Activated CD8-positive, alpha-beta memory T cell treated with anti-CD3 and anti-CD28 coated beads, Interleukin-2, amount 50 U/mL, for 4 hours (primary cell): ENCODE results near the gene ADH1B.
"Not testable (repeated sequence)": the region's sequence is repeated elsewhere in the genome, so short reads cannot be mapped to it uniquely, and the experiment has no call there.

ENCODE experiments used
- DNase-seq: peaks from one replicate; pipeline ENCODE4 v3.0.0-alpha.2; 2020

Gene ADH1B

DNA sequence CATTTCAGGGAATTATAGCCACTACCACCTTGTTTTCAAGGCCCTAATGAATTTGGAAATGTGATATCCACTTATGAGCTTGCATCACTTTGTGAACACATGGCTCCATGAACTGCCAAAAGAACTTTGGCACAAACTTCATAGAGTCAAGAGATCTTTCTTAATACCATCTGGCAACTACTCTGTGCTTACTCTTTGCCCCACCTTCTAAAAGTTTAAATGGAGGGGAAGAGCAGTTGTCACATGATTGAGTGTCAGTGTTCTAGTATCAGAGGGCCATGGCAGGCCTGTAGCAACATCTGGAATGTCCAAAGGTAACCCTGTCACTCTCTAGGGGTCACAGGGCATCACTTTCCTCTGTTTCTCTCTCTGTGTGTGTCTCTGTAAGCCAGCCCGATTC is 2.6 kb upstream of the ADH1B start:
- no peak for DNase-seq

- not testable (repeated sequence) for DNase-seq
Observed at GRCh38 chr4:99317811-99318210, 3.4 kb downstream of the ADH1B start.

DNA sequence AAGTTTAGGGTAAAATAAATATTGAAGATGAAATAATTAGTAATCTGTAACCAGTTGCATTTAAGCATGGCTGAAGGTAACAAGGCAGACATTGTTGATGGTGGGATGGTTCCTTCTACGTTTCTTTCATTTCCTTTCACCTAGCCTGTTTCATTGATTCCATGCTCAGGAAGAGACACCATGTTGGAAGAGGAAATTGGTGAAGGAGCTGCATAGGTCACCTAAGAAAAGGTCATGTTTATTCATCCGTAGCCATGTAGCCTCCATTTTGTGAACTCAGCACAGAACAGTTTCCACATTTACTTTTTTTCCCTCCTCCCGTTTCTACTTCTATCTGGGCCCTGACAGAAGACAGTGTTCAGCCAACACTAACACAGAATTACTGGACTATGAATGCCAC is 3.8 kb downstream of the ADH1B start:
- no peak for DNase-seq

GRCh38 chr4:99315839-99316238 is 5.4 kb downstream of the ADH1B start:
- no peak for DNase-seq

GRCh38 chr4:99314211-99314610 is 7.0 kb downstream of the ADH1B start:
- no peak for DNase-seq

GRCh38 chr4:99310389-99310788 is 10.8 kb downstream of the ADH1B start:
- DNase-seq: no peak

DNA sequence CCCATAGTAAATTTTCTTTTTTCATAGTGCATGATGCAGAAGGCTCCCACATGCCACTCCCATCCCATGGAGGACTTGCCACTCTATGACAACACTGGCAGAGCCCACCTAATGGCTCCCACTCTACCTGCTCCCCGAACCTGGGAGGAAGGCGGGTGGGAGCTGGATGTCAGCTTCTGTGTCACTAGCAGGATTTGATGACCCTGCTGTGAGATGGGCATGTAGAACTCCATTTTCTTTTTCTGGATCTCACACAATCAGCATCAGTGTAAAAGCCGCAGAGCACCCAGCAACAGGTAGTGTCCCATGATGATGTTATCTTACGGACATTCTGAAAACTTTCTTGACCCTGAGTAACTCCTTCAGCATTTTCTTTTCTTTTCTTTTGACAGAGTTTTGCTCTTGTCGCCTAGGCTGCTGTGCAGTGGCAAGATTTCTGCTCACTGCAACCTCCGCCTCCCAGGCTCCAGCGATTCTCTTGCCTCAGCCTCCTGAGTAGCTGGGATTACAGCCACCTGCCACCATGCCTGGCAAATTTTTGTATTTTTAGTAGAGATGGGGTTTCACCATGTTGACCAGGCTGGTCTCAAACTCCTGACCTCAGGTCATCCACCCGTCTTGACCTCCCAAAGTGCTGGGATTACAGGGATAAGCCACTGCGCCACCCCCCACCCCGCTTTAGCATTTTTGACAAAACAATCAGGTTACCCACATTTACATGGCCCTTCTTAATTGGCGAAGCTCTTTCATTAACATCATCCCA is 15.4 kb downstream of the ADH1B start:
- no peak for DNase-seq

- no peak for DNase-seq
Observed at GRCh38 chr4:99301376-99302164, 19.6 kb downstream of the ADH1B start.

- DNase-seq: no peak
Observed at GRCh38 chr4:99300934-99301333, 20.3 kb downstream of the ADH1B start.

DNA sequence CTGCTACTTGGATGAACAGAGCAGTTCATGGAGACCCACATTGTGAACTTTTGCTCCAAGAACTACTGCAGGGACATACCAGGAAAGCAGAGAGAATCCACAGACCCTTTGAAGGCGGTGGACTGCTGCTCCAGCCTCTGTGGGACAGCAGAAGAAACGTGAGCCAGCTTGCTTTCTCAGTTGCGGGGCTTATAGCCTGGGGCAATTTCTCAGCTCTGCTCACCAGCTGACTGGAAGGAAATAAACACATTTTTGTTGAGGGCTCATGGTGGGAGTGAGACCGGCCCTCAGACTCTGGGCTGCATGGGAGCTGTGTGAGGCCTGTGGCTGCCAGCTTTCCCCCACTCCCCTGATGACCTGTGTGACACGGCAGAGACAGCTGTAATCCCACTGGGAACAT is 27.8 kb downstream of the ADH1B start:
- DNase-seq: no peak

DNA sequence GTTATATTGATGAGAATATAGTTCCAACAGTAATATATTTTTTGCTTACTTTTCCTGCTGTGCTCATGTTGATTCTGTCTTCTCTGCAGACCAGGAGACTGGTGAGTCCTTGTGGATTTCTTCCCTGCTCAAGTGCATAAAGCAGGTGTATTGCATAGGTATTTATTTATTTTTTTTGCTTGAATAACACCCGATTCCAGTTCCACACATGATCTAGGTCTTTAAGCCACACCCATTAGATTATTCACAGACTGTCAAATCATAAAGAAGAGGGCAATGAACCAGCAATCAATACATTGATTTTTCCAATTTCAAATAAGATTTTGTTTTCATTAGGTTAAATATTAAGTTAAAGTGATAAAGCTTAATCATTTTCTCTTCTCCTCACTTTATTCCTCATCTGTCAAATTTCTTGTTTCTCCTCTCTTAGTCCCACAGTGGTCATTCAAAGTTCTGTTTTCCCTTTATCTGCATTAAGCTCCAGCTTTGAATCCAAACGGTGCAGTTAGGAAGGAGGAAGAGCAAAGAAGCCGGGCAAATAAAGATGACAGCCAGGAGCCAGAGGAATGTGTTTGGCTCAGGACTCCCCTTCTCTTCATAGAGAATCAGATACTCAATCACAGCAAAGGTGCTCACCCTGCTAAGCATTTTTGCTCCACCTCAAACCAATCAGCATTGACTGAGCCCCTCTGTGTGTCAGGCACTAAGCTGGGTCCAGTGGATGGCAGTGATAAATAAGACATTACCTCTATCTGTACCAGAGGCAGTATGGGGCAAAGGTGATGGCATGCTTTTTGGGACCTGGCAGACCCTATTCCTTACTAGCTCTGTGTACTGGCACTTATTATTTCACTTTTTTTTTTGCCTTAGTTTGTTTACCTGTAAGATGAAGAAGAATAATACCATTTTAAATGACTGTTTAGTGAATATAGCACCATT is 30.1 kb downstream of the ADH1B start, which contains the start of gene ADH1A:
ADH1A (minus strand) TSS at position 138 of the 939 bp plus-strand sequence; CDS start at position 67, 71 bp downstream.
- DNase-seq: no peak

DNA sequence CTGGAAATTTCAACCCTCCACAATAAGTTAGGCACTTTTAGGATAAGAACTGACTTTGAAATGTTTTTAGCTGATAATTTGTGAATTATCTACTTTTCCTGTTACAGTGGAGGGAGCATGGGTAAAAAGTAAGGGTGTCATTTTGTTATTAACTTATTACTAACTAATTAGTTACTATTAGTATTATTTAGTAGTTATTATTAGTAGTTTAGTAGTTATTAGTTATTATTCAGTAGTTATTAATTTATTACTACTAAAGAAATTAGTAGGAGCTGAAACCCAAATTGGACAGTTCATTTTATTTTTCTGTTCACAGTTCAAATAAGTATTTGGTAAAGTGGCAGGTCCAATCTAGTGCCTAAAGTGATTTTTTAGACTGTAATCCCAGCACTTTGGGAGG is 35.8 kb downstream of the ADH1B start:
- DNase-seq: no peak

GRCh38 chr4:99282731-99283130 is 38.5 kb downstream of the ADH1B start:
- DNase-seq: no peak

GRCh38 chr4:99281261-99281660 is 39.9 kb downstream of the ADH1B start:
- DNase-seq: no peak

GRCh38 chr4:99276417-99276816 is 44.8 kb downstream of the ADH1B start:
- no peak for DNase-seq

DNA sequence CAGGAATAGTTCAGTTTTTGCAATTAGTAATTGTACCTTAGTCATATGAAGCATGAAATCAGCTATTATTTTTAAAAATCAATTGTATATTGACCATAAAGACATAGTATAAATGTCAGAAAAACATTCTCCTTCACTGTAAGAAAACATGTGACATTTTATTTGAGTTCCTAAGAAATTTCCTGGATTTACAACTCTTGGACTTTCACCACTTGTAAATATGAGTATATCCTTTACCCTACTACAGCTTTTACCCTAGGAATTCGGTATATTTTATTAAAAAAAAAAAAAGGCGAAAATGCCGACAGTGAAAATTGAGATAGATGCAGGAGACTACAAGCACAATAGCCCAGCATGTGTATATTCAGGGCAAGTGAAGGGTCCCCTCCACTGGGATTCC is 45.3 kb downstream of the ADH1B start:
- no peak for DNase-seq

DNA sequence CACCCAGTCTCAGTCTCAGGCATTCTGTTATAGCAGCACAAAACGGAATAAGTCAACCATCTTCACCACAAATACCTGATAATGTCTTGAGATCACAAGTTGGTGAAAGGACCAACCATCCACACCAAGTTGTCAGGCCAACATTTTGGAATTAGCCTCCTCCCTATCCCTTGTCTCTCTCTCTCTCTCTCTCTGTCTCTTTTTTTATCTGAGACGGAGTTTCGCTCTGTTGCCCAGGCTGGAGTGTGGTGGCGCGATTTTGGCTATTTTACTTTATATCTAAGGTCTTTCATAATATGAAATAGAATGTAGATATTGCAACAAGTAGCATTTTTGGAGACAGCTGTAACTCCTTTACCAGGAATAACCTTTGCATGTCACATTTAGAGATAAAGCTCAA is 46.2 kb downstream of the ADH1B start:
- no peak for DNase-seq

DNA sequence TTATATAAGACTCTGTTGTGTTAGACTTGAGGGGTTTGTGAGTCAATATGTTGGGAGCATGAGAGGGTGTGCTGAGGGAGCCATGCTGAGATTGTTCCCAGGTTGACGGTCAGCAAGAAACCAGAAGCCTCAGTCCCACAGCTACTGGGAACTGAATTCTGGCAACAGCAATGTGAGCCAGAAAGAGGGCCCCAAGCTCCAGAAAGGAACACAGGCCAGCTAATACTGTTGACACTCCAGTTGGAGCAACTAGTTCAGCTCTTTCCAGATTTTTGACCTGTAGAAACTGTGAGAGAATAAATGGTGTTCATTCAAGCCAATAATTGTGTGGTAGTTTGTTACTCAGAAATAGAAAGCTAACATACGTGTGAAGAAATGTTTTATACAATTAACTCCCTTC is 47.5 kb downstream of the ADH1B start:
- no peak for DNase-seq

GRCh38 chr4:99264927-99265326 is 56.3 kb downstream of the ADH1B start:
- no peak for DNase-seq
